Endothelial cell of umbilical vein (primary cell): ENCODE data around the gene PPIH. TPM values are rescaled to one million over a fixed set of nuclear protein-coding genes. Genes with fewer than 3 reads are reported as not detected.

ENCODE experiments used
- BruUV-seq: library from RNA; stranded (reverse); fragments of 400-500 nt; replicated peaks from 2 replicates; lab custom pipeline; 2021; lab: Mats Ljungman, UMichigan
- CTCF ChIA-PET: fragments of 300-600, 350-600 bp; sonication (Branson Sonifier 250); formaldehyde crosslinking; loops from one replicate; lab custom pipeline; 2021; ENCODE audit warnings: antibody characterized with exemption, inconsistent platforms; lab: Charles Lee
- POLR2A ChIA-PET: fragments of 300-600, 350-600 bp; sonication (Branson Sonifier 250); formaldehyde crosslinking; loops from one replicate; lab custom pipeline; 2021; ENCODE audit warnings: antibody characterized with exemption, inconsistent platforms; lab: Charles Lee
- DNase-seq: peaks from one replicate; pipeline ENCODE4 v3.0.0-alpha.2; 2011; ENCODE audit warnings: low read depth, low spot score
- FAIRE-seq: peaks from 2 replicates; lab custom pipeline; 2011; peaks lifted over from hg19 to GRCh38; lab: Jason Lieb, UNC
- H2AFZ ChIP-seq: 2 replicates; pipeline ENCODE4 v1.6.0; 2012; ENCODE audit warnings: low read depth, low read length, control low read depth, inconsistent platforms
- H3K27ac ChIP-seq: 2 replicates; pipeline ENCODE4 v1.5.1; 2011; ENCODE audit warnings: low read depth, mild to moderate bottlenecking, control low read depth, low read length, moderate library complexity; ENCODE audit not compliant: insufficient read depth
- H3K27me3 ChIP-seq, 2 experiments: 2 replicates each; pipeline versions ENCODE4 v1.6.0 to v1.6.1; 2011; ENCODE audit warnings: low read length in 2 of 2, mixed read lengths in 1 of 2; ENCODE audit not compliant: control insufficient read depth in 2 of 2, insufficient read depth in 2 of 2
- H3K36me3 ChIP-seq, 2 experiments: 2 replicates in 1 of 2; 3 replicates in 1 of 2; pipeline ENCODE4 v1.5.1; 2011; ENCODE audit warnings: low read length in 2 of 2, mild to moderate bottlenecking in 1 of 2, moderate library complexity in 1 of 2; ENCODE audit not compliant: control insufficient read depth in 2 of 2, insufficient read depth in 2 of 2; ENCODE audit errors: extremely low read depth in 1 of 2
- H3K4me1 ChIP-seq: 3 replicates; pipeline ENCODE4 v1.5.1; 2011; ENCODE audit warnings: mild to moderate bottlenecking, low read length; ENCODE audit not compliant: control insufficient read depth, insufficient read depth; ENCODE audit errors: extremely low read depth
- H3K4me2 ChIP-seq: 2 replicates; pipeline ENCODE4 v1.6.1; 2011; ENCODE audit warnings: low read length, control low read depth, mixed read lengths; ENCODE audit not compliant: insufficient read depth
- H3K4me3 ChIP-seq, 3 experiments: fragments of 200-600 bp in 1 of 3; sonication (generic), shearing (Covaris generic) in 1 of 3; replicated peaks in 1 of 3; 2 replicates each; pipeline ENCODE4 v1.5.1; 2011 to 2016; ENCODE audit warnings: control low read depth in 3 of 3, low read length in 3 of 3, mild to moderate bottlenecking in 2 of 3, inconsistent platforms in 1 of 3, low read depth in 1 of 3, moderate library complexity in 1 of 3; ENCODE audit not compliant: insufficient read depth in 1 of 3
- H3K79me2 ChIP-seq: 2 replicates; pipeline ENCODE4 v1.6.0; 2012; ENCODE audit warnings: low read length, inconsistent platforms; ENCODE audit not compliant: control insufficient read depth, insufficient read depth
- H3K9ac ChIP-seq: replicated peaks from 2 replicates; pipeline ENCODE3; 2011; ENCODE audit warnings: low read length, control low read depth; ENCODE audit not compliant: insufficient read depth; ENCODE audit errors: extremely low read depth
- H3K9me1 ChIP-seq: replicated peaks from 3 replicates; pipeline ENCODE4 v1.6.0; 2011; ENCODE audit warnings: mild to moderate bottlenecking, low read length; ENCODE audit not compliant: control insufficient read depth, insufficient read depth; ENCODE audit errors: extremely low read depth
- H3K9me3 ChIP-seq: replicated peaks from 2 replicates; pipeline ENCODE4 v1.5.1; 2012; ENCODE audit warnings: low read length, inconsistent platforms; ENCODE audit not compliant: control insufficient read depth, insufficient read depth
- H4K20me1 ChIP-seq: replicated peaks from 2 replicates; pipeline ENCODE3; 2011; ENCODE audit warnings: mild to moderate bottlenecking, low read length; ENCODE audit not compliant: control insufficient read depth, insufficient read depth; ENCODE audit errors: extremely low read depth
- EZH2 ChIP-seq: IDR thresholded peaks from 2 replicates; pipeline ENCODE4 v1.6.1; 2012; ENCODE audit warnings: borderline replicate concordance, low read depth, mild to moderate bottlenecking, moderate library complexity, low read length, inconsistent platforms; ENCODE audit not compliant: severe bottlenecking
- GATA2 ChIP-seq: IDR thresholded peaks from 2 replicates; pipeline ENCODE4 v1.7.0; 2011; ENCODE audit warnings: low read depth, mild to moderate bottlenecking, moderate library complexity, mixed read lengths, low read length; ENCODE audit not compliant: insufficient read length, insufficient read depth
- JUN ChIP-seq: IDR thresholded peaks from 2 replicates; pipeline ENCODE4 v1.6.1; 2011; ENCODE audit warnings: borderline replicate concordance, low read depth; ENCODE audit not compliant: insufficient read length, insufficient read depth
- MAX ChIP-seq: IDR thresholded peaks from 2 replicates; pipeline ENCODE4 v1.6.1; 2011; ENCODE audit not compliant: insufficient read depth, insufficient read length
- MYC ChIP-seq: IDR thresholded peaks from one replicate; pipeline ENCODE4 v1.6.1; 2011; ENCODE audit warnings: mild to moderate bottlenecking, low read depth, low read length
- POLR2A ChIP-seq: IDR thresholded peaks from 2 replicates; pipeline ENCODE4 v1.6.1; 2012; ENCODE audit warnings: low read depth, mild to moderate bottlenecking, control low read depth, low read length
- POLR2AphosphoS5 ChIP-seq: IDR thresholded peaks from 2 replicates; pipeline ENCODE4 v1.6.1; 2012; ENCODE audit warnings: low read depth, mild to moderate bottlenecking, control low read depth, low read length, moderate library complexity; ENCODE audit not compliant: insufficient read depth
- dilution Hi-C: fragments of 300-500 bp; cut with MboI; formaldehyde crosslinking; loops from one replicate; pipeline ENCODE4 v1.15.0; 2019; ENCODE audit warnings: low sequenced_read_pairs; ENCODE audit not compliant: extremely low pct_ligation_motif_present
- intact Hi-C: fragments of 100-400 bp; cut with micrococcal nuclease; formaldehyde crosslinking; loops from one replicate; pipeline ENCODE4 v1.10.0; 2022
- polyA plus RNA-seq, 4 experiments: library from polyadenylated mRNA; depleted of rRNA in 3 of 4; stranded (reverse) in 3 of 4; unstranded in 1 of 4; fragments of >200 nt; gene quantifications; 2 replicates each; pipeline versions ENCODE4 v1.2.1 to v1.2.3, GENCODE V29; 2011 to 2012; ENCODE audit warnings: missing spikeins in 1 of 4
- total RNA-seq: library from RNA; stranded (reverse); gene quantifications from 2 replicates; pipeline ENCODE4 v1.2.3, GENCODE V29; 2021

The PPIH gene
- total and polyA plus RNA-seq, 2 donors (not counting 3 experiments of a cell fraction or from before 2014, with no cell fraction given), result 52.1 to 55.2 TPM

- no TSS peak for BruUV-seq
- no peak for FAIRE-seq
- DNase-seq, result peak; percentile 50
- H3K4me1 ChIP-seq, result peaks cover 41% of the 10 kb centered on the region
- ChIA-PET POLR2A (interaction anchor here (0.5 to 1.6 kb wide), 8 partner anchors 9 to 238 kb away, joined by 3 to 10 read pairs (median 4); partner anchors contain the start of genes C1orf50 and PPIH), CTCF (interaction anchor here (0.7 to 2.2 kb wide), 10 partner anchors 9 to 105 kb away, joined by 3 to 8 read pairs (median 4); partner anchors contain the start of genes C1orf50, P3H1 and PPIH)
- peaks cover 27% of the 10 kb centered on the region for H4K20me1 ChIP-seq
- H2AFZ ChIP-seq, result no peak overlapping the region
- no peaks in the 10 kb centered on the region for H3K9me1 ChIP-seq
- peak; percentile 89 for TF ChIP-seq MYC
- TF ChIP-seq EZH2, result no peak
- TF ChIP-seq MAX, result peak; percentile 66
- TF ChIP-seq JUN, result no peak
- TF ChIP-seq GATA2, result no peak
- peak; percentile 48 for TF ChIP-seq POLR2A
- peak; percentile 46 for TF ChIP-seq POLR2AphosphoS5
- H3K79me2 ChIP-seq, result peaks cover 64% of the 10 kb centered on the region
- no peaks in the 10 kb centered on the region for H3K27me3 ChIP-seq
- H3K9me3 ChIP-seq, result no peaks in the 10 kb centered on the region
- intact Hi-C loops, result loop anchor here (1.0 to 10.0 kb wide), 5 partner anchors 9 to 348 kb away; partner anchors contain the start of genes C1orf50, FOXJ3, P3H1 and PPIH
- H3K9ac ChIP-seq, result peak overlapping the region; percentile 84
- H3K4me3 ChIP-seq, result peak overlapping the region; percentile 76 to 99 (median 95)
- peak overlapping the region; percentile 61 for H3K27ac ChIP-seq
- H3K4me2 ChIP-seq, result peak overlapping the region; percentile 85
- no peaks in the 10 kb centered on the region for H3K36me3 ChIP-seq
- dilution Hi-C loops, result no loop called here
Observed at GRCh38 chr1:42682739-42683531, 24.7 kb downstream of the PPIH start.
